Tibial nerve (tissue), 4 donors: ENCODE results near the gene PCDH7.

Experiments used
- CTCF ChIP-seq, 5 experiments: fragments of 200-600 bp in 3 of 5; fragments of 450-650 bp in 2 of 5; sonication (generic) in 3 of 5; IDR thresholded peaks; one replicate each; pipeline ENCODE4 v1.5.1; 2016 to 2019; ENCODE audit warnings: antibody characterized with exemption in 5 of 5, mild to moderate bottlenecking in 3 of 5, moderate library complexity in 2 of 5
- EP300 ChIP-seq, 2 donors: sonication (generic); formaldehyde crosslinking; IDR thresholded peaks; one replicate each; pipeline ENCODE4 v1.6.1; 2017; ENCODE audit warnings: antibody characterized with exemption in 2 of 2, mild to moderate bottlenecking in 1 of 2
- POLR2A ChIP-seq, 2 donors: fragments of 450-650 bp; IDR thresholded peaks; one replicate each; pipeline ENCODE4 v1.6.1; 2017; ENCODE audit warnings: antibody characterized with exemption in 2 of 2, mild to moderate bottlenecking in 2 of 2, moderate library complexity in 2 of 2

DNA sequence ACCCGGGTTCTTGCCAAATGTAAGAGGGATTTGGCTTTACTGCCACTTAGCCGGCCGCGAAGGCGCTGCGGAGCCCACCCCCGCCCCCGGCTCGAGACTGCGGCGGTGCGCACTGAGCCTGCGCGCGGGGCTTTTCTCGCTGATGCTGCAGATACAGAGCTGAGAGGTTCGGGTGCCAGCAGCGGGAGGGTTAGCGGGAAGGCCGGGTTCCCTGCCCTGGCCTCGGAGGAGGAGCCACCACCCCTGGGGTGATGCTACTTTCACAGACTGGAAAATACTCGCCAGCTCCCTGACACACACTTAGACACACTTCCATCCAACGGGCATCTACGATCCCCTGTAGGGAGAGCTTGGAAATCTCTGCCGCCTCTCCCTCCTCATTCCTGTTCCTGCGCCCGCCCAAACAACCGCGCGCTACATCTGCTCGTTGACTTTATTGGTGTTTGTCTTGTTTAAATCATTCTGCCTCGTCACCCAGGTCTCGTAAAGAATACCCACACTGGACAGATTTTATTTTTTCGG is 2.1 kb upstream of the PCDH7 start:
- TF ChIP-seq CTCF (IDR thresholded peaks at IDR 0.05) (no peak), POLR2A (IDR thresholded peaks at IDR 0.05) (no peak), EP300 (IDR thresholded peaks at IDR 0.05) (no peak)
